Heart left ventricle (tissue), 16 donors: Measurements from ENCODE around the gene FYN. TPM values are rescaled to one million over a fixed set of nuclear protein-coding genes. Genes with fewer than 3 reads are reported as not detected.
A peak's percentile ranks its signal among the peaks of the same experiment; 100 is the strongest.

Experiments
- ATAC-seq, 4 donors: fragments of 200-7000 bp; cut with Tn5 transposase; one replicate each; pipeline ENCODE4 v1.9.1; 2020 to 2022; ENCODE audit warnings: moderate library complexity in 4 of 4, mild to moderate bottlenecking in 3 of 4, moderate number of reproducible peaks in 1 of 4
- DNase-seq, 5 donors: peaks; one replicate each; pipeline ENCODE4 v3.0.0-alpha.2; 2020
- H3K27ac ChIP-seq, 12 donors: fragments of 200-600 bp; sonication (generic) in 4 of 12; one replicate each; pipeline versions ENCODE4 v1.5.0 to v1.8.0; 2016 to 2022; ENCODE audit warnings: mild to moderate bottlenecking in 2 of 12
- H3K27me3 ChIP-seq, 9 donors: fragments of 200-600 bp; sonication (generic) in 2 of 9; one replicate each; pipeline versions ENCODE4 v1.5.1 to v1.8.0; 2016 to 2022; ENCODE audit warnings: mild to moderate bottlenecking in 3 of 9
- H3K36me3 ChIP-seq, 9 donors: fragments of 200-600 bp; sonication (generic) in 2 of 9; one replicate each; pipeline versions ENCODE4 v1.5.0 to v1.8.0; 2018 to 2022; ENCODE audit warnings: mild to moderate bottlenecking in 2 of 9
- H3K4me1 ChIP-seq, 12 donors: fragments of 200-600 bp; sonication (generic) in 4 of 12; one replicate each; pipeline versions ENCODE4 v1.5.0 to v1.8.0; 2016 to 2022; ENCODE audit warnings: mild to moderate bottlenecking in 3 of 12
- H3K4me3 ChIP-seq, 12 donors: fragments of 200-600 bp; sonication (generic) in 4 of 12; one replicate each; pipeline versions ENCODE4 v1.5.0 to v1.8.0; 2017 to 2022; ENCODE audit warnings: mild to moderate bottlenecking in 9 of 12, moderate library complexity in 4 of 12
- H3K9me3 ChIP-seq, 12 donors: fragments of 200-600 bp; sonication (generic) in 4 of 12; one replicate each; pipeline versions ENCODE4 v1.5.0 to v1.8.0; 2016 to 2022; ENCODE audit warnings: mild to moderate bottlenecking in 1 of 12
- POLR2A ChIP-seq, 2 donors: fragments of 450-650 bp; IDR thresholded peaks; one replicate each; pipeline ENCODE4 v1.6.1; 2017; ENCODE audit warnings: antibody characterized with exemption in 2 of 2, mild to moderate bottlenecking in 2 of 2, moderate library complexity in 2 of 2
- WGBS, 4 donors: extraction: QIAGEN DNeasy Blood & Tissue Kit in 2 of 4; methylation state at CpG; one replicate each; pipeline versions ENCODE4 v1.1.5 to v1.1.7; 2013 to 2018; 5-methylcytosine and 5-hydroxymethylcytosine counted together
- intact Hi-C, 10 donors: fragments of 100-400 bp; cut with DNase I; formaldehyde crosslinking; loops; one replicate each; pipeline versions ENCODE4 v1.11.1 to v1.14.2; 2022
- polyA plus RNA-seq, 2 donors: library from polyadenylated mRNA; stranded (reverse); fragments of 200-250 nt; gene quantifications; one replicate each; pipeline ENCODE4 v1.2.3, GENCODE V29; 2013
- total RNA-seq, 9 donors: library from RNA; depleted of rRNA in 2 of 9; stranded (reverse); fragments of >200 nt in 2 of 9; fragmentation: NEBNext Ultra II Directional in 3 of 9; extraction: Animal tissue kit (Norgen Biotek cat#: 25700) in 3 of 9; gene quantifications; one replicate each; pipeline versions ENCODE4 v1.1.0 to v1.2.4, GENCODE V29; 2016 to 2023
- TF ChIP-seq, protein P1 (sequence below), 12 donors: fragments of 200-600 bp; sonication (generic) in 4 of 12; IDR thresholded peaks; one replicate each; pipeline versions ENCODE4 v1.5.0 to v1.8.0; 2018 to 2022; ENCODE audit warnings: antibody characterized with exemption in 12 of 12, mild to moderate bottlenecking in 5 of 12
- donor health status: ischemic (EF 13 %, LVEDD 7.1; RV severe dilation, severe dysfunction).
- donor health status: healthy with polysubstance abuse.
- donor health status: DM: no; HTN: yes; CAD: no.
- donor health status: DM: no; HTN: no; CAD: no.
- donor health status: ischemic (EF 25% LVEDD 6.9; RV normal size, moderate dysfunction).
- donor health status: ischemic (EF 25% LVEDD 5.7; RV mildly dilated, moderate dysfunction).
- donor health status: healthy.
- donor health status: DM: yes; HTN: yes; CAD: no.
- donor health status: ischemic (EF 35%, LVEDD 5.7; RV mildly dilated, moderate dysfunction).
- donor health status: nonischemic (EF 11% LVEDD 7.7; RV severe dilation, severe dysfunction).
- donor health status: DM: yes; HTN: yes; CAD: no.
- donor health status: PGD.
- donor health status: ischemic (EF 29% LVEDD 5.4; RV normal size, mild dysfunction).
- donor health status: nonischemic (EF 23%, LVEDD 6.1; RV moderate dilation, normal function).

FYN gene
- total and polyA plus RNA-seq, 11 donors = 14.7 to 72.4 (median 52.3) TPM

- H3K4me3 ChIP-seq = no peak overlapping the region
- H3K27ac ChIP-seq = peak overlapping the region in 1 of 12 donors; percentile 51
- H3K36me3 ChIP-seq = peaks cover 0 to 2% (median 0%) of the 10 kb centered on the region in 9 donors
- H3K4me1 ChIP-seq = peaks cover 0 to 68% (median 31%) of the 10 kb centered on the region in 12 donors
- no peaks in the 10 kb centered on the region for H3K27me3 ChIP-seq
- ATAC-seq = no peak
- TF ChIP-seq, protein P1, sequence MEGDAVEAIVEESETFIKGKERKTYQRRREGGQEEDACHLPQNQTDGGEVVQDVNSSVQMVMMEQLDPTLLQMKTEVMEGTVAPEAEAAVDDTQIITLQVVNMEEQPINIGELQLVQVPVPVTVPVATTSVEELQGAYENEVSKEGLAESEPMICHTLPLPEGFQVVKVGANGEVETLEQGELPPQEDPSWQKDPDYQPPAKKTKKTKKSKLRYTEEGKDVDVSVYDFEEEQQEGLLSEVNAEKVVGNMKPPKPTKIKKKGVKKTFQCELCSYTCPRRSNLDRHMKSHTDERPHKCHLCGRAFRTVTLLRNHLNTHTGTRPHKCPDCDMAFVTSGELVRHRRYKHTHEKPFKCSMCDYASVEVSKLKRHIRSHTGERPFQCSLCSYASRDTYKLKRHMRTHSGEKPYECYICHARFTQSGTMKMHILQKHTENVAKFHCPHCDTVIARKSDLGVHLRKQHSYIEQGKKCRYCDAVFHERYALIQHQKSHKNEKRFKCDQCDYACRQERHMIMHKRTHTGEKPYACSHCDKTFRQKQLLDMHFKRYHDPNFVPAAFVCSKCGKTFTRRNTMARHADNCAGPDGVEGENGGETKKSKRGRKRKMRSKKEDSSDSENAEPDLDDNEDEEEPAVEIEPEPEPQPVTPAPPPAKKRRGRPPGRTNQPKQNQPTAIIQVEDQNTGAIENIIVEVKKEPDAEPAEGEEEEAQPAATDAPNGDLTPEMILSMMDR (IDR thresholded peaks at IDR 0.05) = no peak
- TF ChIP-seq POLR2A (IDR thresholded peaks at IDR 0.05) = no peak
- intact Hi-C loops = loop anchor here in 1 of 10 donors (10.0 kb wide), 1 partner anchor 132 kb away; no protein-coding TSS in a partner anchor
- H3K9me3 ChIP-seq = peaks cover 0 to 13% (median 5%) of the 10 kb centered on the region in 12 donors
- no peak for DNase-seq
- 92 to 96% (median 93%) methylated on average over 7 of the region's 7 CpGs for WGBS, 4 donors
Observed at GRCh38 chr6:111732390-111732789, 140.9 kb downstream of the FYN start.

- intact Hi-C loops = loop anchor here in 1 of 10 donors (10.0 kb wide), 1 partner anchor 133 kb away; no protein-coding TSS in a partner anchor
- H3K36me3 ChIP-seq = peaks cover 0 to 2% (median 0%) of the 10 kb centered on the region in 9 donors
- WGBS, 4 donors = 70 to 73% (median 72%) methylated on average over 6 of the region's 6 CpGs
- H3K4me1 ChIP-seq = peaks cover 0 to 61% (median 31%) of the 10 kb centered on the region in 12 donors
- H3K27me3 ChIP-seq = no peaks in the 10 kb centered on the region
- ATAC-seq = peak in 2 of 4 donors; percentile 30 to 32
- H3K9me3 ChIP-seq = peaks cover 0 to 13% (median 5%) of the 10 kb centered on the region in 12 donors
- TF ChIP-seq, protein P1 (IDR thresholded peaks at IDR 0.05) = no peak
- no peak for TF ChIP-seq POLR2A (IDR thresholded peaks at IDR 0.05)
- H3K27ac ChIP-seq = peak overlapping the region in 6 of 12 donors; percentile 16 to 51 (median 34)
- no peak for DNase-seq
- no peak overlapping the region for H3K4me3 ChIP-seq
Observed at GRCh38 chr6:111731456-111732195, 141.6 kb downstream of the FYN start.

DNA sequence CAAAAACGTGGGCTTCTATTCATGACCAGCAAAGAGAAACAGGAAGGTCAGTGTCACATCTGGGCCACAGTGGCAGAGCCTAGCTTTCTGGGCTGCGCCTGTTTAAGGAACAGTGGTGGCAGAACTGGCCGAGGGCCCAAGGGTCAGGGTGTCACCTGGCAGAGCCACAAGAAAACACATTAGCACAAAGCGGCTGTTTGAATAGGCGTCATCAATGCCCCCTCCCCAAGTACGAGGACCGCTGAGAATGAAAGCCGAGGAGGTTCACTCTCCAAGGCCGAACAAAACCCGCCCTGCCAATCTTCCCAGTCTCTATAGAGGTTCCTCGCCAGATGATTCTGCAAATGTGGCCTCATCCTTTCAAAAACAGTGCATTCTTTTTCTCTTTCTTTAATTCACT is 142.4 kb downstream of the FYN start:
- WGBS, 4 donors = 48 to 63% (median 59%) methylated on average over 11 of the region's 11 CpGs
- Histone ChIP-seq H3K4me1 (peaks cover 0 to 54% (median 31%) of the 10 kb centered on the region in 12 donors), H3K27me3 (no peaks in the 10 kb centered on the region), H3K27ac (peak overlapping the region in 9 of 12 donors; percentile 16 to 46 (median 32)), H3K36me3 (peaks cover 0 to 2% (median 0%) of the 10 kb centered on the region in 9 donors), H3K9me3 (peaks cover 0 to 13% (median 5%) of the 10 kb centered on the region in 12 donors), H3K4me3 (no peak overlapping the region)
- intact Hi-C loops = loop anchor here in 1 of 10 donors (10.0 kb wide), 1 partner anchor 134 kb away; no protein-coding TSS in a partner anchor
- TF ChIP-seq, protein P1 (IDR thresholded peaks at IDR 0.05) = no peak
- no peak for TF ChIP-seq POLR2A (IDR thresholded peaks at IDR 0.05)
- peak in 1 of 5 donors; percentile 48 for DNase-seq
- peak in 3 of 4 donors; percentile 39 to 56 (median 53) for ATAC-seq

GRCh38 chr6:111727802-111728201 is 145.4 kb downstream of the FYN start:
- H3K36me3 ChIP-seq = peaks cover 0 to 2% (median 0%) of the 10 kb centered on the region in 9 donors
- TF ChIP-seq, protein P1 (IDR thresholded peaks at IDR 0.05) = peak in 10 of 12 donors; percentile 16 to 52 (median 33)
- TF ChIP-seq POLR2A (IDR thresholded peaks at IDR 0.05) = no peak
- WGBS, 4 donors = 62 to 86% (median 76%) methylated on average over 3 of the region's 3 CpGs
- H3K27ac ChIP-seq = no peak overlapping the region
- H3K4me3 ChIP-seq = no peak overlapping the region
- peaks cover 0 to 9% (median 5%) of the 10 kb centered on the region in 12 donors for H3K9me3 ChIP-seq
- H3K4me1 ChIP-seq = peaks cover 0 to 62% (median 44%) of the 10 kb centered on the region in 12 donors
- DNase-seq (no peak), ATAC-seq (no peak)
- intact Hi-C loops = loop anchor here in 1 of 10 donors (10.0 kb wide), 1 partner anchor 57 kb away; no protein-coding TSS in a partner anchor
- H3K27me3 ChIP-seq = no peaks in the 10 kb centered on the region
